ACC112 (cell line): ENCODE measurements around the gene SMAD2.
"Not testable (repeated sequence)": the region's sequence is repeated elsewhere in the genome, so short reads cannot be mapped to it uniquely, and the experiment has no call there.

ENCODE experiments used
- H2AFZ ChIP-seq: fragments of 200-600 bp; sonication (generic); one replicate; pipeline ENCODE4 v1.6.0; 2017; ENCODE audit warnings: antibody characterized with exemption, low read length; ENCODE audit not compliant: unreplicated experiment
- H3K27ac ChIP-seq: fragments of 200-600 bp; sonication (generic); 2 replicates; pipeline ENCODE4 v1.5.1; 2014; ENCODE audit warnings: low read depth, mild to moderate bottlenecking, antibody characterized with exemption, low read length, moderate library complexity
- H3K27me3 ChIP-seq: fragments of 200-600 bp; sonication (generic); 2 replicates; pipeline ENCODE4 v1.6.1; 2014; ENCODE audit warnings: mild to moderate bottlenecking, antibody characterized with exemption, low read length, moderate library complexity, mixed read lengths; ENCODE audit not compliant: insufficient read depth
- H3K36me3 ChIP-seq: fragments of 200-600 bp; sonication (generic); 2 replicates; pipeline ENCODE4 v1.6.1; 2016; ENCODE audit warnings: mild to moderate bottlenecking, antibody characterized with exemption, low read length, moderate library complexity, mixed read lengths; ENCODE audit not compliant: insufficient read depth
- H3K4me1 ChIP-seq: fragments of 200-600 bp; sonication (generic); one replicate; pipeline ENCODE4 v1.6.1; 2016; ENCODE audit warnings: low read length, mixed read lengths; ENCODE audit not compliant: insufficient read depth, unreplicated experiment, control insufficient read depth
- H3K4me3 ChIP-seq: fragments of 200-600 bp; sonication (generic); 2 replicates; pipeline ENCODE4 v1.5.1; 2014; ENCODE audit warnings: mild to moderate bottlenecking, low read depth, low read length
- H3K79me2 ChIP-seq: fragments of 200-600 bp; sonication (generic); one replicate; pipeline ENCODE4 v1.6.0; 2016; ENCODE audit warnings: low read length; ENCODE audit not compliant: control insufficient read depth, unreplicated experiment, insufficient read depth

The SMAD2 gene

DNA sequence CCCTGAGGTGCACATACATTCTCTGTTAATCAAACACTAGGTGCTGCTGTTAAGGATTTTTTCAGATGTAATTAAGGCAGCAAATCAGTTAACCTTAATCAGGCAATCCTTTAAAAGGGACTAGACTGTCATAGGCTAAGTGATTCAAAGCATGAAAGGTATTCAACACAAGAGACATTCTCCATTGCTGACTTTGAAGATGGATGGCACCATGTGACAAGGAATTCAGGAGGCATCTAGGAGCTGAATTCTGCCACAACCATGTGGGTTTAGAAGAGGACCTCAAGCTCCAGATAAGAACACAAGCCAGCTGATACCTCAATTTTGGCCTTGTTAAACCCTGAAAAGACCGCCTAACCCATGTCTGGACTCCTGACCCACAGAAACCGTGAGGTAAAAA lies 84.0 kb downstream of the SMAD2 start:
- peaks cover 23% of the 10 kb centered on the region for H3K36me3 ChIP-seq
- no peaks in the 10 kb centered on the region for H3K4me1 ChIP-seq
- no peaks in the 10 kb centered on the region for H3K27me3 ChIP-seq
- no peaks in the 10 kb centered on the region for H3K79me2 ChIP-seq
- H3K27ac ChIP-seq, result no peak overlapping the region
- no peak overlapping the region for H2AFZ ChIP-seq
- H3K4me3 ChIP-seq, result no peak overlapping the region

DNA sequence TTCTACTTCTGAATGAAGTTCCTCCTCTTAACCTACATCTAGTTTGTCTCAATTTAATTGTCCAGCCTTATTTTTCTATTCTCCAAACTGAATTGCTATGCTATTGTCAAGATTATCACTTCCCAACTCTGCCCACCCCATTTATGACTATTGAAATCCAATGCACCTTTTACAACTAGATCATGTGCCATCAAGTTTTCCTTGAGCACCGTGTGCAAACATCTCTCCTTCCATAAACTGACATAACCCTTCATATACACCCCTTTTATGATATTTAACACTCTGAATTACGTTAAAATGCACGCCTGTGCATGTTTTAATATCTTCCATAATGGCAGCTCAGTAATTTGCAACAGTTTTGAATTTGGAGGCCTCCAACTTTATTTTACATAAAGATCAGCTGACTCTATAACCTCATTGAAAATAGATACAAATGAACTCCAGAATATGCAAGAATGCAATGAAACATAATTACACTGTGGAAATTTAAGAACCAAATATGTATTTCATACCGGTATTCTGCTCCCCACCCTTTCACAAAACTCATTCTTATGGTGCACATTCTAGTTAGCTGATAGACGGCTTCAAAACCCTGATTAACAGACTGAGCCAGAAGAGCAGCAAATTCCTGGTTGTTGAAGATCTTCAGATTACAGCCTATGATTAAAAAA lies 85.5 kb downstream of the SMAD2 start:
- no peaks in the 10 kb centered on the region for H3K4me1 ChIP-seq
- no peak overlapping the region for H3K27ac ChIP-seq
- H3K79me2 ChIP-seq, result no peaks in the 10 kb centered on the region
- H2AFZ ChIP-seq, result no peak overlapping the region
- H3K4me3 ChIP-seq, result no peak overlapping the region
- H3K27me3 ChIP-seq, result no peaks in the 10 kb centered on the region
- peaks cover 30% of the 10 kb centered on the region for H3K36me3 ChIP-seq

DNA sequence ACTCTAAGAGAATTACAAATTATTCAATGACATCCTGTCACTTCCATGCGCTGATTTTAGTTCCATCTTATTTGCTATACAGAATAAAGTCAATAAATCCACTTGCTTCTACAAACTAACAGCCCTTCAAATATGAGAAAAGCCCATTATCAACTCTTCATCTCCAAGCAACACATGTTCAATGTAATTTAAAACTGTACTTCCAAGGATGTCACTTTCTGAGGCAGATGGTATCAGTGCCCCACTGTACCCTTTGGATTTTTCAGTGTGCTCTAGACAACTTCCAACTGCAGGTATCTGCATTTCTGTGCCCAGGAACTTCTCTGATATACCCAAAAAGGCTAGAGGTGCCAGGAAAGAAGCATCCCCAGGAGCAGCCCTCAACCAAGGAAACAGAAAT lies 87.6 kb downstream of the SMAD2 start:
- no peaks in the 10 kb centered on the region for H3K79me2 ChIP-seq
- no peaks in the 10 kb centered on the region for H3K27me3 ChIP-seq
- H3K4me1 ChIP-seq, result no peaks in the 10 kb centered on the region
- no peak overlapping the region for H2AFZ ChIP-seq
- no peak overlapping the region for H3K27ac ChIP-seq
- no peak overlapping the region for H3K4me3 ChIP-seq
- peaks cover 45% of the 10 kb centered on the region for H3K36me3 ChIP-seq

DNA sequence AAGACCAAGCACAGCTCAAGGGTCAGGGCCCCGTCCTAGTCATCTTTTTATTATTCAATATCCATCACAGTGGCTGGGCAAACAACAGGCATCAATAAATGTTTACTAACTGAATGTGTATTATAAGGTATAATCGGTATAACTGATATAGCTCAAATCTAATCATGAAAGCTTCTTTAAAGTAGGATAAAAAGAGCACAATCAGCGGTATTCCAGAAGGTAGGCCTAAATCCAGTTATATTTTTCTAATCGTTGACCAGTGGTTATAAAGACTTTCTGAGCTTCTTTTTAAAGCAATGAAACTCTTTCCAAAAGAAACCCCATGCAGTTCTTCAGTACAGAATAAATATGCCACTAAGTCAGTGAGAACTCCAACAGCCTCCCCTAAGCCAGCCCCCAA lies 92.1 kb downstream of the SMAD2 start:
- no peak overlapping the region for H3K4me3 ChIP-seq
- no peak overlapping the region for H3K27ac ChIP-seq
- H3K4me1 ChIP-seq, result no peaks in the 10 kb centered on the region
- H2AFZ ChIP-seq, result no peak overlapping the region
- peaks cover 34% of the 10 kb centered on the region for H3K36me3 ChIP-seq
- no peaks in the 10 kb centered on the region for H3K27me3 ChIP-seq
- no peaks in the 10 kb centered on the region for H3K79me2 ChIP-seq

DNA sequence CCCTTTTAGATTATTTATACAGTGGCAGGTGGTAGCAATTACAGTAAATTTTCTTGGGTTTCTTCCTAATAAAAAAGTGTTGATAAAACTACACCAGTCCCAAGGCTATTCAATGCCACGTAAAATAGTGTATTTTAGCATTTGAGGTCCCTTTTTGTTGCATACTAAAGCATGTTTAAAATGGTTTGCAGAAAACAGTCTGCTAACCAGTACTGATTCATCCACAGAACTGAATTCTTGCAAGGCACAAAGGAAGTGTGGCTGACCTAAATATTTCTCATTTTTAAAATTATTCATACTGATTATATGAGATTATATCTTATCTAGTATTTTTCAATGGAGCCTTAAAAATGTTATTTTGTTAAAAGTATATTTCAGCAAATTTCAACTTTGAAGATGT lies 98.1 kb downstream of the SMAD2 start:
- Histone ChIP-seq H2AFZ (no peak overlapping the region), H3K36me3 (peaks cover 11% of the 10 kb centered on the region), H3K4me3 (no peak overlapping the region), H3K27me3 (no peaks in the 10 kb centered on the region), H3K4me1 (no peaks in the 10 kb centered on the region), H3K27ac (no peak overlapping the region), H3K79me2 (no peaks in the 10 kb centered on the region)

DNA sequence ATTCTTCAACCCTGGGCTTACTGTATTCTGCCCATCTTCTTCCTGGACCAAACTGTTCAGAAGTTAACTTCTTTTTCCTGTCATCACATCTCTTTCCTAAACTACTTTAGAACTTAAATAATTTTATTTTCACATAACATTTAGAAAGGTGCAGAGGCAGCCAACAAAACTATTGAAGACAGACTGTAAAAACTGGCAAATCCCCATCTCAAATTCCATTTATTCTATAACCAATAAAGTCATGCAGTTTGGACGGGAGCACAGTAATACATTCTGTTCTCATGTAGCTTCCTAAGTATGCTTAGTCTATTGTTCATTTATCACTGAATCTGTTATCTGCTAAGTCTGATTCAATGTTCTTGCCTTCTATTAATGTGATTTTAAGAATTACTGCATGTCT lies 99.1 kb downstream of the SMAD2 start:
- H3K27ac ChIP-seq, result no peak overlapping the region
- no peaks in the 10 kb centered on the region for H3K79me2 ChIP-seq
- H3K36me3 ChIP-seq, result peaks cover 16% of the 10 kb centered on the region
- no peaks in the 10 kb centered on the region for H3K4me1 ChIP-seq
- H3K4me3 ChIP-seq, result no peak overlapping the region
- H2AFZ ChIP-seq, result no peak overlapping the region
- H3K27me3 ChIP-seq, result no peaks in the 10 kb centered on the region

DNA sequence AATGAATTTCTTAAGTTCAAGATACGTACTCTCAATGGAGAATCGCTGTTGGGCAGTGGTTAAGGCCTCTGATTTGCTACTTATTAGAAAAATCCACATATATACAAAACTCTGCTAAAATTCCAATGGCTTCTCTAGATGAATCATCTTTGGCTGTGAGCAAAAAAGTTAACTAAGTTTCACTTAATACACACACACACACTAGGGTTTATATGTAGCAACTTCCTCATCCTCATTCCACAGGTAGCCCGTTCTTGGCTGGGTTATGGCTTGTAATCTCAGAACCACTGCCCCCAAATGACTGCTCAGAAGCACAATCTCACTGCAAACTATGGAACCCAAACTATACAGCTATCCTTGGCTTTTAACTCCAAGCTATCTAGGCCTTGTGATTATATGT lies 99.7 kb downstream of the SMAD2 start:
- H3K36me3 ChIP-seq, result peaks cover 16% of the 10 kb centered on the region
- no peaks in the 10 kb centered on the region for H3K27me3 ChIP-seq
- H3K79me2 ChIP-seq, result no peaks in the 10 kb centered on the region
- no peak overlapping the region for H3K27ac ChIP-seq
- H3K4me3 ChIP-seq, result no peak overlapping the region
- no peaks in the 10 kb centered on the region for H3K4me1 ChIP-seq
- no peak overlapping the region for H2AFZ ChIP-seq

DNA sequence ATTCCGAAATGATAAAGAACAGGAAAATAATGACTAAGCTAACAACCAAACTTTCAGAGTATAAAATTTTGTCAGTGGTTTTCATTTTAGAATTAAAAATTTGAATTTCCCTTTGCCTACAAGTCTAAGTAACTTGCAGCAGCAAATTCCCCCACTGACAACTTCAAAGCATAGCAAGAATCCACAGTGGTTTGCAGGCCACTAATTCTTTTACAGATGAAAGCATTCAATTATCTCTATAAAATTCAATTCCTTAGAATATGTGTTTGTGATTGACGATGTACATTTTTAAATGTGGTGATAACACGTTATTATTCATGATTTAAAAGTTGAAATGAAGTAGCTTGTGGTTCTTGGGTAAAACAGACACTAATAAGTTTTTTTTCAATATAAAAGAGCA lies 100.6 kb downstream of the SMAD2 start:
- H3K4me3 ChIP-seq, result no peak overlapping the region
- H2AFZ ChIP-seq, result no peak overlapping the region
- no peaks in the 10 kb centered on the region for H3K27me3 ChIP-seq
- no peaks in the 10 kb centered on the region for H3K4me1 ChIP-seq
- H3K27ac ChIP-seq, result no peak overlapping the region
- H3K79me2 ChIP-seq, result no peaks in the 10 kb centered on the region
- peaks cover 18% of the 10 kb centered on the region for H3K36me3 ChIP-seq

DNA sequence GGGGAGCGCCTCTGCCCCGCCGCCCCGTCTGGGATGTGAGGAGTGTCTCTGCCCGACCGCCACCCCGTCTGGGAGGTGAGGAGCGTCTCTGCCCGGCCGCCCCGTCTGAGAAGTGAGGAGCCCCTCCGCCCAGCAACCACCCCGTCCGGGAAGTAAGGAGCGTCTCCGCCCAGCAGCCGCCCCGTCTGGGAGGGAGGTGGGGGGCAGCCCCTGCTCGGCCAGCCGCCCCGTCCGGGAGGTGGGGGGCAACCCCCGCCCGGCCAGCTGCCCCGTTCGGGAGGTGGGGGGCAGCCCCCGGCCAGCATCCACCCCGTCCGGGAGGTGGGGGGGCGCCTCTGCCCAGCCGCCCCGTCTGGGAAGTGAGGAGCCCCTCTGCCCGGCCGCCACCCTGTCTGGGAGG lies 102.4 kb downstream of the SMAD2 start:
- peaks cover 18% of the 10 kb centered on the region for H3K36me3 ChIP-seq
- not testable (repeated sequence) for H3K4me3 ChIP-seq, H3K27me3 ChIP-seq, H3K4me1 ChIP-seq, H3K79me2 ChIP-seq, H2AFZ ChIP-seq, H3K27ac ChIP-seq

DNA sequence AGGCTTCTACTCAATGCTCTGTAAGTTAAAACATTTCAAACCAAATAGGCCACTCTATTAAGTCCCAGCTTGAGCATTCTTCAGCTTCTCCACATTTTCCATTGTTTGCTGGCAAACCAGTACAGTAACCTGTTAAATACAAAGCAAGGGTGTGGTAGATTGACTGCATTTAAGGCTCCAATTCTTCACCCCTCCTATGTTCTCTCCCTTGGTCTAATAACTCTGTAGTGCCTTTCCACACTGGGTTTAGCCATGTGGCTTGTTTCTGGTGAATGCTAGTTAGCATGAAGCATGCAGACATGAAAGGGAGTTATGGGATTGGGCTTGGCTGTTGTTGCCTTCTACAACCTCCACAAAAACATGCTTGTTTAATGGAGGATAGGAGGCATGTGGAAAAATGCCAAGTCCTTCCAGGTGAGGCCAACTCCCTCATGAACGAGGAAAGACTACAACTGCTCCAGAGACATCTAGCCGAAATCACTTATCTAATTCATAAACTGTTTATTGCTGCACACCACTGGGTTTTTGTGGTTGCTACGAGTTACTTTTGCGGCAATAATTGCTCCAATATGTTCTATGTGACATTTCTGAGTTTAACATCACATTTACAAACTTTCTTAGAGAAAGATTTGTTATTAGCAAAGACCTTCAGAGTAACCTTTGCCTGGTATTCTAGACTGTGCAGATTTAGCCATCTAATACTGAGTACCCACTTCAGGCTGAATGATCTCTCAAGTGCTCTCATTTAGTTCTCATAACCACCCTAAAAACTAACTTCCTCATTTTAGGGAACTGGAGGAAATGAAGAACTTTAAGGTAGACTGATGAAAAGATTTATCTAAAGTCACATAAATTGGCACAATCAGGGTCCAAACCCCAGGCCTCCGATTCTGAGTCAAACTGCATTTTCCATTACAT lies 104.0 kb downstream of the SMAD2 start:
- Histone ChIP-seq H3K27me3 (no peaks in the 10 kb centered on the region), H3K4me3 (no peak overlapping the region), H3K27ac (no peak overlapping the region), H3K79me2 (no peaks in the 10 kb centered on the region), H3K36me3 (peaks cover 18% of the 10 kb centered on the region), H2AFZ (no peak overlapping the region), H3K4me1 (no peaks in the 10 kb centered on the region)

DNA sequence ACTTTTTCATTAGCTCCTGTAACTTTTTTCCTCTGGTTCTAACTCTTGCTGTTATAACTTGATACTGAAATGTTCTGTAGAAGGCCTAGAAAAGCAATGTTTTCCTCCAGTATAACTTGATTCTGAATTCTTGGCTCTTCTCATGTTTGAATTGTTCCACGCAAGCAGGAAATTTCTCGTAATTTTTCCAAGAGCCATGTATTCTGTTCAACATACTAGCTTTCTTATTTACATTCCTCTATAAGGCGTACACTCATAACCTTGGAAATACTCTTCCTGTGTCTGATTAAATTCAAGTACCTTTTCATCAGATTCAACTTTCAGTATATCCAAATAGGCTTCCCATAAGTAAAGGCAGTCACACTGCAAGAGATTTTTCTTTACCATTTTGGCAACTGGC lies 109.1 kb downstream of the SMAD2 start:
- Histone ChIP-seq H2AFZ (no peak overlapping the region), H3K79me2 (no peaks in the 10 kb centered on the region), H3K4me1 (no peaks in the 10 kb centered on the region), H3K27ac (no peak overlapping the region), H3K36me3 (peaks cover 7% of the 10 kb centered on the region; the same call in 1 of the 2 replicates), H3K4me3 (no peak overlapping the region), H3K27me3 (no peaks in the 10 kb centered on the region)
